NCI-H2029 (cell line): ENCODE measurements around the gene PTGES2.

ENCODE experiments used
- DNase-seq: peaks from one replicate; lab custom pipeline; 2025; lab: John Stamatoyannopoulos, UW

The PTGES2 gene

DNA sequence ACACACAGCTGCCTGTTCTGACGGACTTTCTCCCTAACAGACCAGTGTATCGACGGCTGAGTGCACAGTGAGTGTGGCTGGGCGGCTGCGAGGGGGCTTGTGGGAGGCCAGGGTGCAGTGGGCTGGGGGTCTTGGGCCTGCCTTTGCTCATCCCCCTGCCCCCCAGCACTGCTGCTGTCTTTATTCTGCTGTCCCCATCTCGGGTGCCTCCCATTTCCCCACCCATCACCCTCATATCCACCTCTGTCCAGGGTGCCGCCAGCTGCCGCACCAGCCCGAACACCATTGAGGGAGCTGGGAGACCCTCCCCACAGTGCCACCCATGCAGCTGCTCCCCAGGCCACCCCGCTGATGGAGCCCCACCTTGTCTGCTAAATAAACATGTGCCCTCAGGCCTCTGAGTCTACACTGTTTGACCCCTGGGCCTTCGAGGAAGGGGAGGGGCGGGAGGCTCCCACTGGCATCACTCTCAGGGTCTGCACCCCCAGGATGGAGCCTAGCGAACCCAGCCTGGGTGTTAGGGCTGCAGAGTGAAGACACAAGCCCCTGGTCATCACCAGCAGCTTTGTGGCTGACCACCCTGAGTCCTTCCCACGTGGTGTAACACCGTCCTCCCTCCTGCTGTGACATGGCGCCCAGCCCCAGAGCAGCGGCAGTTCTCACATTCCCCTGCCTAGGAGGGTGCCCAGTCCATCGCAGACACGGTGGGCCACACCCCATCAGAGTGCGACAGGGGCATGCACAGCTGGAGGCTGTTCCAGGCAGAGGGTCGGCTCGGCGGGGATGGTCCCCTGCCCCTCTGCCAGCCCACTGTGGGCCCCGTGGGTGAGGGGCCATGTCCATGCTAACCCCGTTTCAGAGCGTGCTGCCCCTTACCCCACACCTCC, 25.8 kb upstream of the PTGES2 start:
- DNase-seq = no peak

DNA sequence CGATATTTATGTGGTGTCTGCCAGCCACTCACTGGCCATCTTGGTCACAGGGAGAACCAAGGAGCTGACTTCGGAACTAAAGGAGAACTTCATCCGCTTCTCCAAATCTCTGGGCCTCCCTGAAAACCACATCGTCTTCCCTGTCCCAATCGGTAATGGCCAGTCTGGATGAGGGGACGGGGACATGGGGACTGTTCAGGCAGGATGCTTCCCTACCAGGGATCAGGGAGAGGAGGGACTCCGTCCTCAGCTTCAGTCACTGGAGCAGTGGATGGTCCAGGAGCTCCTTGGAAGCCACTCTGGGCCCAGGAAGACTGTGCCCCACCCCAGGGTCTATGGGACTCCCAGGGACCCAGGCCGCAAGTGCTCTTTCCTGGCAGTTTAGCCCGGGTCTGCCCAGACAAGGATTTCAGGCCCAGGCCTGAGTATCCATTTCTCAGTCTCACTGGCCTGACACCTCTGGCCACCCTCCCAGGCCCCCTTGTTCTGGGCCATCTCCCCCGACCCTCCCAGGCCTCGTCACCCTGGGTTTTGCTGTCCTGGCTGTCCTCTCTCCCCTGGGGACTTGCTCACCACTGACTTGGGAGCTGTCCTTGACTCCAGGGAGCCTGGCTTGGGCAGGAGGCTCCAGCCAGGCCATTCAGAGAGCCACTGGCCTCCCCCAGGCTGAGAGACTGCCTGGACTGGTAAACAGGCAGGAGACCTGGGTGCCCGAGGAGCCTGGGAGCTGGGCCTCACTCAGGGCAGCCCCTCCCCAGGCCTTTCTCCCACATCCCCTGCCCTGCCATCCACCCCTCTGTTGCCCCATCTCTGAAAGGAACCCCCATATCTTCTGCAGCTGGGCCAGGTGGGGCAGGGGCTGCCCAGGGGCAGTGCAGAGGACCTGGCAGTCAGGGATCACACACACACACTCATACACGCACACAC, 24.9 kb upstream of the PTGES2 start:
- no peak for DNase-seq

DNA sequence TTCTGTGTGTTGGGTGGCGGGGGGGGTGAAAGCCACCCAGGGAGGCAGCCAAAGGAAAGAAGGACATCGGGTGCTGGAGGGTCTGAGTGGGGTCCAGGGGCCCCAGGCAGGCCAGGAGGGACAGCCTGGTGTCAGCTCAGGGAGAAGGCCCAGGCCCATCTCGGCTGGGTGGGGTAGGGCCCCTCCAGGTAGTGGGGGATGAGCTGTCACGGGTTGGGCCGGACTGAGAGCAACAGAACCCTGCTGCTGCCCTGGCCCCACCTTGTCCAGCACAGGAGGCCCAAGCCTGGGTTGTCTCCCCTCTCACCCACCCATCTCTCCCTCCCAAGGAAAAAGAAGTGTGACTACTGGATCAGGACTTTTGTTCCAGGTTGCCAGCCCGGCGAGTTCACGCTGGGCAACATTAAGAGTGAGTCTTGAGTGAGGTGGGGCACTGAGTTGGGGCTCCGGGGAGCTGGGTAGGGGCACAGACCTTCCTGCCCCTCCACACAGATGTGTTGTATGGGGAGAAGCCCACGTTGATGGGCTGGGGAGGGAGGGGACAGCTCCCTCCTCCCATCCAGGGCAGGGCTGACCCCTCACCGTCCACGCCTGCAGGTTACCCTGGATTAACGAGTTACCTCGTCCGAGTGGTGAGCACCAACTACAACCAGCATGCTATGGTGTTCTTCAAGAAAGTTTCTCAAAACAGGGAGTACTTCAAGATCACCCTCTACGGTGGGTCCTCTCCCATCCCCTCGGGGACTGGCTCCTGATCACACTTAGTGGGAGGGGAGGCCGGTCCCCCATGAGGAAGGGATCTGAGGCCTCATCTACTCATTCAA, 24.0 kb upstream of the PTGES2 start:
- DNase-seq = no peak

DNA sequence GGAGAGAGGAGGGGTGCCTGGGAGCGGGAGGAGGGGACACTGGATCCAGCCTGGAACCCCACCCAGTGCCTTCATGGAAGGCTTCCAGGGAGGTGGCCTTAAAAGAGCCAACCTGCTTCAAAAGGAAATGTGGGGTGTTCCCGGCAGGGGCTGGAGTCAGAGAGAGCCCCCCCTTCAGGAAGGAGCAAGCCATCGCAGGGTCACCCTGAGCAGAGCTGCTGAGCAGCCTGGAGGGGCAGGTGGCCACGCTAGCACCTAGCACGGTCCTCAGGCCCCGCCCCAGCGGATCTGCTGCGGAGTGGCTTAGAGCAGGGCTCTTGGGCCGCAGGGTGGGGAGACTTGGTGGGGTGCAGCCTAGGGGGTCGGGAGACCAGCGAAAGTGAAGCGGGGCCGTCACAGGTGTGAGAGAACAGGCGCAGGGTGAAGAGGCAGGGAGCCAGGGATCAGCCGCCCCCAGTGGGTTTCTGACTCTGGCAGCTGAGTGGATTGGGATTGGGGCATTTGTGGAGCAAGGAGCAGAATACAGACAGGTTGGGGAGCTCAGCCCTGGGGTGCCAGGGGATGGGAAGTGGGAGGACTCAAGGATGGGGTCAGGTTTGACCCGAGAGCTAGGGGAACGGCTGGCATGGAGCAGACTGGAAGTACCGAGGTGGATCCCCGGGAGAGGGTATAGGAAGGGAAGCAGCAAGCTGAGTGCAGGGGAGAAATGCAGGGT, 23.2 kb upstream of the PTGES2 start:
- DNase-seq = no peak

DNA sequence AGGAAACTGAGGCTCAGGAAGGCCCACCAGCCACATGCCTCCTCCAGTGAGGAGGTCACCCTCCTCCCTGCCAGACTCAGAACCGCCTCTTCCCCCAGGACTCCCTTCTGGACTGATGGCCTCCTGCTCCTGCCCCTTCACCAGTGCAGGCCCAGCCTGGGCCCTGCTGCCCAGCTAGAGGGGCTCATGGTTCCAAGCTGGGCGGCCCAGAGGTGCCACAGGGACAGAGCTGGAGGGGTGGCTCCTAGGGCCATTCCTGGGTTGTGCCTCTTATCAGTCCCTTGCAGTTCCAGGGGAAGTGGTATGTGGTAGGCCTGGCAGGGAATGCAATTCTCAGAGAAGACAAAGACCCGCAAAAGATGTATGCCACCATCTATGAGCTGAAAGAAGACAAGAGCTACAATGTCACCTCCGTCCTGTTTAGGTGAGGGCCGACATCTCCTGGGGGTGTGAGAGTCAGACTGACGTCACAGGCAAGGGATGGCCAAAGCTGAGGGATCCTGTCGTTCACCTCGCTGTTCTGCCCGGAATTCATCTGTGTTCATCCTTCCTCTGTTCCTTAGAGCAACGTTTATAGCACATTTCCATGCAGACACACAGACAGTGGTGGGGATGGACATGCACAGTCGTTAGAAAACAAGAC, 22.5 kb upstream of the PTGES2 start:
- no peak for DNase-seq

DNA sequence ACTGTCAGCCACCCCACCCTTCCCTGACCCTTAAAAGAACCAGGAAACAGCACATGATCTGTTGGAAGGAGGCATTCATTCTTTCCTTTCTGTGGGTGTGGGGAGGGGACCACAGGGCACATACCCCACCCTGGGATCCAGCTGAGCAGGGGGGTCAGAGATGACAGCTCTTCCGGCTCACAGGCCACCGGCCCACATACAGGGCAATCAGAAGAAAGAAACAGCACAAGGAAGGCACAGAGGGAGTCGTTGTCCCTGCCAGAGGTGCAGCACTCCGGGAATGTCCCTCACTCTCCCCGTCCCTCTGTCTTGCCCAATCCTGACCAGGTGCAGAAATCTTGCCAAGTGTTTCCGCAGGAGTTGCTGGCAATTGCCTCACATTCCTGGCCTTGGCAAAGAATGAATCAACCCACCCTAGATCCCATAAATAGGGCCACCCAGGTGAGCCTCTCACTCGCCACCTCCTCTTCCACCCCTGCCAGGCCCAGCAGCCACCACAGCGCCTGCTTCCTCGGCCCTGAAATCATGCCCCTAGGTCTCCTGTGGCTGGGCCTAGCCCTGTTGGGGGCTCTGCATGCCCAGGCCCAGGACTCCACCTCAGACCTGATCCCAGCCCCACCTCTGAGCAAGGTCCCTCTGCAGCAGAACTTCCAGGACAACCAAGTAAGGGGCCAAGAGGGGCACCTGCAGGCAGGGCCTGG, 21.6 kb upstream of the PTGES2 start, which contains the start of gene LCN2:
LCN2 (plus strand) TSS at position 453 of the 701 bp plus-strand sequence; CDS start at position 526, 73 bp downstream.
- no peak for DNase-seq

DNA sequence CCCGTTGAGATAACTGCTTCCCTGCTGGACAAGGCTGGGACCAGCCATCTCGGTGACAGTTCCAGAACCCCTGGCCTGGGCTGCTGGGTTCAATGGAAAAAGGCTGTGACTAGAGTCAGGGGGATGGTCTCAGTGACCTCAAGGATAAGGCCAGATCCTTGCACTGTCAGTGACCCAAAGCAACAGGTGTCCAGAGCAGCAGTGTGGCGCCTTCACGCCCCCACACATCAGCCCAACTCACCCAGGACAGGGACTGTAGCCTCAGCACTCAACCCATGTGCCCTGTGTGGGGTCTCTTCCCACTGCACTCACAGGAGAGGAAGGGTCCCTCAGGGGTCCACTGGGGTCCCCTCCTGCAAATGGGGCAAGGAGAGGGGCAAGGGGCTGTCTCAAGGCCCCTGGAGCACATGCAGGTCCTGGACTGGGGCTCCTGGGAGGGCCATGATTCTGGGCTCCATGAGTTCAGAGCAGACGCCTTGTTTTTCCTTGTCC, 21.0 kb upstream of the PTGES2 start:
- no peak for DNase-seq

DNA sequence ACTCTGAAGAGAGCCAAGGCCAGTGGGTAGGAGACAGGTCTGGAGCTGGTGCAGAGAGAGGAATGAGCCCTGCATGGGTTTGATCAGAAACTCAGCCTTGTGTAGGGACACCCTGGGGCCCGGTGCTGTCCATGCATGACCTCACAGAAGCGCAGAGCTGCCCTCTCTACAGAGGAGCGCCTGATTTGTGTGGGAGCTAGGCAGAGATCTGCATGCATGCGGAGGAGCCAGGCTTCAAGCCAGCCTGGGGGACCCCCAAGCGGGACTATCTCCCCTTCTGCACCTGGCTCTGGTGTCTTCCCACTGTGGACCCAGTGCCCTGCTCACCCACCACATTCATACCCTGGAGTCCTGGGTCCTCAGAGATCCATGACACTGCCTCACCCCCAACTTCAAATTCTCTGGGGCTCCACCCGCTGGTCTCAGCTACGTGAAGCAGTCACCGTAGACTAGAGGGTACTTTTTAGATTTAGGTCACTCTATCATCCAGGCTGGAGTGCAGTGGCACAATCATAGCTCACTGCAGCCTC, 19.1 kb upstream of the PTGES2 start:
- DNase-seq = no peak

DNA sequence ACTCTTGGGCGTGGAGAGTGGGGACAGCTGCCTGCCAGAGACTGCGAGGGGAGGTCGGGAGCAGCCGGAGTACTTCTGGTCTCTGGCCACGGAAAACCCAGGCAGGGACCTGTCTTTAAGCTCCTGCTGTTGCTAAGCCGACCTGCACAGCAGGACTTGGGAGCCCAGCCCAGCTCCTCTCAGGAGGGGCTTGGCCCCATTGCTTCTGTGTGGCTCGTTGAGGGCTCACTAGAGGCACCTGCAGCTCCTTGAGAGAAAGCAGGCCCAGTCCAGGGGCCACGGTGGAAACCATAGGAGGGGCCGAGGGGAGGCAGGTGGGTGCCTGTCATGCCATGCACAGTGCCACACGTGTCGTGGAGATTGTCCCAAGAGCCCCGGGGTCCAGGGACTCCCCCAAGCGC, 18.4 kb upstream of the PTGES2 start:
- no peak for DNase-seq

DNA sequence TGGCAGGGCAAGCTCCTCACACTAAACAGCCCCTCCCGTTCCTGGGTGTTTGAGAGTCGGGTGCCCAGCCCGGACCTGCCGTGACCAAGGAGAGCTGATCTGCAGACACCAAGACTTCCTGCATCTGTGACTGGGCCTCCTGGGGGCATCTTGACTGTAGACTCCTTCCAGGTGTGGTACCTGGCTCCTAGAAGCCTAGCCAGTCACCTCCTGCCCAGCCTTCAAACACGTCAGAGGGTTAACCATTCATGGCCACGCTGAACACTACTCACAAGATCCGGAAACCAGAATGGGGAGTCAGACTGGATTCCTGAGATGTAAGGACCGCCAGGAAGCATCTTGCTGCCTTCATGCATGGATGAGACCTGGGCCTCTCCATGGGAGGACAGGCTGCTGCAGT, 18.0 kb upstream of the PTGES2 start:
- DNase-seq = no peak

DNA sequence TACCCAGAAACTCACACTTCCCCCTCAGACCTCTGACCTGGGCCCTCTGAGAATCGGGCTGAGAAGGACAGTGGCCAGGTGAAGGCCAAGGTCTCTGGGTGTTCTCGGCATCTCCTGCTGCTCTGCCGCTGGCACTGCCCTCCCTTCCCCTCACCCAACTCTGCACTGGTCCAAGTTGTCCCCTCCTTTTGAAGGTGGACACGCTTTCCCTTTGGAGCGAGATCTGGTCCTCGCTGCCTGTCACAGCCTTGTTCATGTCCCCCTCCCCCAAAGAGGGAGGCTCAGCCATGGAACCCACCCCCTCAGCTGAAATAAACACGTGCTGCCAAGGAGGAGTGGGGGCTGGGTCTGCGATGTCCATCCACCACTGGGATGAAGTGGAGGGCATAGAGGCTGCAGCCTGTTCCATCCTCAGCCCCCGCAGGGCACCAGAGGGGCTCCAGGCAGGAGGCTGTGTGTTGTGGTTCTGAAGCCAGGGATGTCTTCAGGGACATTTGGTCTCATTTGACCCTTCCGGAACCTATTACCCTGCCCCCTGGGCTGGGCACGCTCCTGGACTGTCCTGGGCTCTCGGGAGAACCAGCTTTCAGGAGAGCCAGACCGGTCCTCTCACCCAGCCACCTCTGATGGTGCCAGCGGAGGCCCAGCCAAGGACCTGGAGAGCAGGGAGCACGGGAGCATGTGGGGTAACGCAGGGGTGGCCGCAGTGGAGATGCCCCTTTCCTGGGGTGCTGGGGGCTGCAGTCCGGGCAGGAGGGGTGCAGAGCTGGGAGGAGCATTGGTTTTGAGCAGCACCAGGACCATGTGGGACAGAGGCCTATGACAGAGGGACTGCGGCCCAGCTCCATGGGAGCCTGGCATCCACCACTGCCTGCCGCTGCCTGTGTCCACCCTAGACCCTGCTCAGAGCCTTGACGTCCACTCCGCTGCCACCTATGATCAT, 17.0 kb upstream of the PTGES2 start:
- DNase-seq = no peak

DNA sequence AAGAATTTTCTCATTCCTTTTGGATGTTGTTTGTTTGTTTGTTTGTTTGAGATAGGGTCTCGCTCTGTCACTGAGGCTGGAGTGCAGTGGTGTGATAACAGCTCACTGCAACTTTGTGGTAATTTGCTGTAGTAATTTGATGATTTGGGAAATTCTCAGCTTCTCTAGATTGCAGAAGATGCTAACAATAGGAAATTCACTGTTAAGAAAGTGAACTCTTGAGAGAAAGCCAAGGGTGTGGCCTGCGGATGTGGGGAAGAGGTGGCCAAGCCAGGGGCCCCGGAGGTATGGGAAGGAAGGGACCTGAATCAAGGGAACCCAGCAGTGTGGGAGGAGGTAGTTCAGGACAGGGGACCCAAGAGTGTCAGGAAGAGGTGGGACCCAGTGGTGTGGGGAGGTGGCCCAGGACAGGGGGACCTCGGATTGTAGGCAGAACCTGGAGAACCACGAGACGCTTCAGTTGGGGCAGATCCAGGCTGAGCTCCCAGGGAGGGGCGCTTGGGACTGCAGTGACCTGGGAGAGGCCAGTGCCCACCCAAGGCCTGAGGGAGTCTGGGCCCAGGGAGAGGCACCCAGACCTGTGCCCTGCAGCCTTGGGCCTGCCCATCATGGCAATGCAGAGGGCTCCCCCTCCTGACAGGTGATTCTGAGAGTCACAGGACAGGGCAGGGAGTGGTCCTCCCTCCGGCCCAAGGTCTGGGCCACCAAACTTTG, 16.2 kb upstream of the PTGES2 start:
- no peak for DNase-seq

DNA sequence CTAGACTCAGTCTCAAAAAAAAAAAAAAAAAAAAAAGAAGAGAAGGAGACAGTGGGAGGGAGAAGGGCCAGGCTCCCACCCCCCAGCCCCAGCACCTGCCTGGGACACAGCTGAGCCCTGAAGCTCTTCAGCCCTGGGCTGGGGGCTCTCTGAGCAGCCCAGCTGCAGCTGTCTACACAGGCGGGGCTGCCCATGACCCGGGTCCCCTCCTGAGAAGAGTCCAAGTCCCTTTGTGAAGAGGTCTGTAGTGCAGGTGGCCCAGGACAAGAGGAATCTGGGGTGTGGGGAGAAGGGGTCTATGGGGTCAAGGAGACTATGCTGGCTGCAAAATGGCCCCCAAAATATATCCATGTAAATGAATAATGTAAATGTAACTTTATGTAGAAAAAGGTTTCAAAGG, 15.1 kb upstream of the PTGES2 start:
- DNase-seq = no peak

DNA sequence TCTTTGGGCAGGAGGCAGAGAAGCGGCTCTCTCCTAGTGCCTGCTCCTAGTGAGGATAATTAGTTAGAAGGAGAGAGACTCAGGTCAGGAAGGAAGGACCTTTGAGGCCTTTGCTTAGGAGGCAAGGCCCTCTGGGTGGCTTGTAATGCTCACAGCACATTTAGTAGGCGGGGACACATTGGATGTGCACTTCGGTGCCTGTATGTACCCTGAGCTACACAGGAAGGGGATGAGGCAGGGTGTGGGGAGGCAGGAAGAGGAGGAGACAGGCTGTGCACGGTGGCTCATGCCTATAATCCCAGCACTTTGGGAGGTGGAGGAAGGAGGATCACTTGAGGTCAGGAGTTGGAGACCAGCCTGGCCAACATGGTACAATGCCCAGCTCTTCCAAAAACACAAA, 14.5 kb upstream of the PTGES2 start:
- no peak for DNase-seq

DNA sequence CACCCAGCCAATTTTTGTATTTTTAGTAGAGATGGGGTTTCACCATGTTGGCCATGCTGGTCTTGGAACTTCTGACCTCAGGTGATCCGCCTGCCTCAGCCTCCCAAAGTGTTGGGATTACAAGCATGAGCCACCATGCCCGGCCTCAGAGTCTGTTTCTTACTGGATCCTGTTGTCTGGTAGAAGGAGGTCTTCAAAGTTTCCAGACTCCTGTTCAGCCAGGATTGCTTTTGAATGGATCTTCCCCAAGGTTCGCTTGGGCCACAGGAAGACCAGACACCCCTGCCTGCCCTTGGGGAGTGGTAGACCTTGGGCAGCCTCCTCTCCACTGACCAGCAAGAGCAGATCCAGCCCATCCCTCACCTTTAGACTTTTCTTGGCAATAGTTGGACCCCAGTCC, 14.1 kb upstream of the PTGES2 start:
- DNase-seq = no peak

DNA sequence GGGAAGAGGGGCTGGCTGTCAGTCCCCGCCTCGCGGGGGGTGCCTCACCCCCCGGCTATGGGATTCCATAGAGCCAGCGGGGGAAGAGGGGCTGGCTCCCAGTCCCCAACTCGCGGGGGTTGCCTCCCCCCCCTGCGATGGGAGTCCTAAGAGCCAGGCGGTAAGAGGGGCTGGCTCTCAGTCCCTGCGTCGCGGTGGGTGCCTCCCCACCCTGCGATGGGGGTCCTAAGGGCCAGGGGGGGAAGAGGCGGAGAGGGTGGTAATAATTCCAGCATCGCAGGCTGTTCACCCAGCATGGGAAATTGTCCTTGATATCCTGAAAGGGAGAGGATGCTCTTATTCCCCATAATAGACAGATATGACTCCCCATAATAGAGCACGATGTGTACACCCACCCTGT, 12.1 kb upstream of the PTGES2 start:
- DNase-seq = no peak

DNA sequence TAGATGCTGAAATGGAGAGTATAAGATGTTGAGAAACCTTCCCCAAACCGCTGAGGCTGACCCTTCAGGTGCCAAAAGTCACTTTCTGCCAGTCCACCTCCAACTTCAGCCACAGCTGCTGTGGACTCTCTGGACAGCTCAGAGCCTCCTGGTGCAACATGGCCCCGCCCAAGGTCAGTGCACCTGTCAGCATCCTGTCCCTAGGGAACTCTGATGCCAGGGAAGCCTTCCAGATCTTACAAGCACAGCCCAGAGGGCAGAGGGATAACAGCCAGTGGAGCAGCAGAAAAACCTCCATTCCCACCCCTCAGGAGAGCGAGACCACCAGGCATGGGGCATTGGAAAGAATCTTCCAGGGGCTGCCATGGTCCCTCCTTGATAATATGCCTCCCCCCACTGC, 10.5 kb upstream of the PTGES2 start:
- DNase-seq = no peak
